ENCODE measurements around the gene SMPD2. TPM values are rescaled to one million over a fixed set of nuclear protein-coding genes. Genes with fewer than 3 reads are reported as not detected.

Gene SMPD2
- total RNA-seq, 1 donor from 2014 or later, result 6.2 TPM

DNA sequence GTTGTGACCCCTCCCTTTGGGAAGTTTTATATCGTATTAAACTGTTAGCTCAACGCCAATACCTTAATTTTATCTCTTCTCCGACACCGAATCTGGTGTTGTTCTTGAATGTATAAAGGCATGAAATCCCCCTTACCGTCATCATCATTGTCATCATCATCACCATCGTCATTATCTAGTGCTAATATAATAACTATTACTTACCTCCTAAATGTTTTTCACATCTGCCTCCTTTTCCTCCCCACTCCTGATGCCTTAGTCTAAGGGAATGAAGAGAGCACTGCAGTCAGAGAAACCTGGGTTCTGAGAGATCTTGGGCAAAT is 43.2 kb downstream of the SMPD2 start:
- Histone ChIP-seq H3K27me3 (ENCODE audit: insufficient read depth, low read length) (peaks cover 3% of the 10 kb centered on the region), H3K79me2 (ENCODE audit: insufficient read depth, low read length) (peaks cover 37% of the 10 kb centered on the region), H3K4me3 (ENCODE audit: insufficient read depth, low read depth, low read length) (peak overlapping the region; percentile 67), H3K27ac (ENCODE audit: low read depth, low read length) (no peak overlapping the region), H3K9me3 (ENCODE audit: insufficient read depth, low read depth, low read length) (no peaks in the 10 kb centered on the region), H2AFZ (ENCODE audit: low read depth, low read length) (peak overlapping the region; percentile 81), H3K36me3 (ENCODE audit: insufficient read depth, low read length) (peaks cover 13% of the 10 kb centered on the region), H3K9ac (ENCODE audit: low read length) (peak overlapping the region; percentile 34), H4K20me1 (ENCODE audit: insufficient read depth, low read length) (peaks cover 10% of the 10 kb centered on the region), H3K4me1 (ENCODE audit: insufficient read depth, low read length) (peaks cover 12% of the 10 kb centered on the region), H3K4me2 (ENCODE audit: low read length) (peak overlapping the region; percentile 82)
- no peak for FAIRE-seq
- DNase-seq (ENCODE audit: low read depth), result peak; percentile 15
- H3K36me3 Mint-ChIP-seq (ENCODE audit: low read depth, unreplicated experiment), result peaks cover 2% of the 10 kb centered on the region
- H3K27me3 Mint-ChIP-seq (ENCODE audit: low read depth, unreplicated experiment), result no peaks in the 10 kb centered on the region
- H3K9me3 Mint-ChIP-seq (ENCODE audit: unreplicated experiment), result no peaks in the 10 kb centered on the region
- H3K4me3 Mint-ChIP-seq (ENCODE audit: unreplicated experiment), result peak overlapping the region; percentile 81
- TF ChIP-seq EZH2 (IDR thresholded peaks at IDR 0.05; ENCODE audit: insufficient read depth, low read length) (no peak), CTCF (IDR thresholded peaks at IDR 0.05; ENCODE audit: insufficient read depth, low read depth, low read length) (no peak)
- H3K27ac Mint-ChIP-seq (ENCODE audit: unreplicated experiment), result no peak overlapping the region
- H3K4me1 Mint-ChIP-seq (ENCODE audit: low read depth, unreplicated experiment), result peaks cover 6% of the 10 kb centered on the region

GRCh38 chr6:109484122-109484521 is 43.6 kb downstream of the SMPD2 start:
- no peak for TF ChIP-seq EZH2 (IDR thresholded peaks at IDR 0.05; ENCODE audit: insufficient read depth, low read length)
- no peak for TF ChIP-seq CTCF (IDR thresholded peaks at IDR 0.05; ENCODE audit: insufficient read depth, low read depth, low read length)
- Histone ChIP-seq H3K4me1 (ENCODE audit: insufficient read depth, low read length) (peaks cover 9% of the 10 kb centered on the region), H4K20me1 (ENCODE audit: insufficient read depth, low read length) (peaks cover 7% of the 10 kb centered on the region), H3K9ac (ENCODE audit: low read length) (peak overlapping the region; percentile 34), H3K36me3 (ENCODE audit: insufficient read depth, low read length) (peaks cover 13% of the 10 kb centered on the region), H3K4me2 (ENCODE audit: low read length) (peak overlapping the region; percentile 82), H3K27me3 (ENCODE audit: insufficient read depth, low read length) (peaks cover 3% of the 10 kb centered on the region), H3K79me2 (ENCODE audit: insufficient read depth, low read length) (peaks cover 33% of the 10 kb centered on the region), H3K27ac (ENCODE audit: low read depth, low read length) (no peak overlapping the region), H3K9me3 (ENCODE audit: insufficient read depth, low read depth, low read length) (no peaks in the 10 kb centered on the region), H2AFZ (ENCODE audit: low read depth, low read length) (peak overlapping the region; percentile 81), H3K4me3 (ENCODE audit: insufficient read depth, low read depth, low read length) (peak overlapping the region; percentile 67)
- FAIRE-seq (no peak), DNase-seq (ENCODE audit: low read depth) (peak; percentile 12)
- Mint-ChIP-seq H3K27ac (ENCODE audit: unreplicated experiment) (no peak overlapping the region), H3K27me3 (ENCODE audit: low read depth, unreplicated experiment) (no peaks in the 10 kb centered on the region), H3K4me1 (ENCODE audit: low read depth, unreplicated experiment) (peaks cover 3% of the 10 kb centered on the region), H3K36me3 (ENCODE audit: low read depth, unreplicated experiment) (peaks cover 2% of the 10 kb centered on the region), H3K4me3 (ENCODE audit: unreplicated experiment) (peak overlapping the region; percentile 81), H3K9me3 (ENCODE audit: unreplicated experiment) (no peaks in the 10 kb centered on the region)

GRCh38 chr6:109485266-109485935 is 44.9 kb downstream of the SMPD2 start:
- Histone ChIP-seq H3K36me3 (ENCODE audit: insufficient read depth, low read length) (peaks cover 11% of the 10 kb centered on the region), H2AFZ (ENCODE audit: low read depth, low read length) (no peak overlapping the region), H3K9me3 (ENCODE audit: insufficient read depth, low read depth, low read length) (no peaks in the 10 kb centered on the region), H4K20me1 (ENCODE audit: insufficient read depth, low read length) (peaks cover 4% of the 10 kb centered on the region), H3K4me1 (ENCODE audit: insufficient read depth, low read length) (peaks cover 5% of the 10 kb centered on the region), H3K9ac (ENCODE audit: low read length) (no peak overlapping the region), H3K79me2 (ENCODE audit: insufficient read depth, low read length) (peaks cover 23% of the 10 kb centered on the region), H3K27ac (ENCODE audit: low read depth, low read length) (no peak overlapping the region), H3K4me3 (ENCODE audit: insufficient read depth, low read depth, low read length) (no peak overlapping the region), H3K4me2 (ENCODE audit: low read length) (no peak overlapping the region), H3K27me3 (ENCODE audit: insufficient read depth, low read length) (peaks cover 3% of the 10 kb centered on the region)
- H3K9me3 Mint-ChIP-seq (ENCODE audit: unreplicated experiment), result no peaks in the 10 kb centered on the region
- H3K4me1 Mint-ChIP-seq (ENCODE audit: low read depth, unreplicated experiment), result no peaks in the 10 kb centered on the region
- no peak overlapping the region for H3K4me3 Mint-ChIP-seq (ENCODE audit: unreplicated experiment)
- no peak overlapping the region for H3K27ac Mint-ChIP-seq (ENCODE audit: unreplicated experiment)
- no peak for TF ChIP-seq CTCF (IDR thresholded peaks at IDR 0.05; ENCODE audit: insufficient read depth, low read depth, low read length)
- no peak for TF ChIP-seq EZH2 (IDR thresholded peaks at IDR 0.05; ENCODE audit: insufficient read depth, low read length)
- DNase-seq (ENCODE audit: low read depth), result no peak
- no peak for FAIRE-seq
- H3K36me3 Mint-ChIP-seq (ENCODE audit: low read depth, unreplicated experiment), result peaks cover 2% of the 10 kb centered on the region
- H3K27me3 Mint-ChIP-seq (ENCODE audit: low read depth, unreplicated experiment), result no peaks in the 10 kb centered on the region
